HG03432 (cell line): Measurements from ENCODE around the gene TMTC1.

Experiments used
- ATAC-seq: cut with Tn5 transposase; IDR thresholded peaks from one replicate; pipeline ENCODE4 v1.9.1; 2021; ENCODE audit warnings: mild to moderate bottlenecking, moderate library complexity; ENCODE audit not compliant: unreplicated experiment

The TMTC1 gene

GRCh38 chr12:29781188-29781587, 2.6 kb downstream of the TMTC1 start:
- ATAC-seq = no peak

- ATAC-seq = no peak
Measured at GRCh38 chr12:29780084-29780483, 3.7 kb downstream of the TMTC1 start.

DNA sequence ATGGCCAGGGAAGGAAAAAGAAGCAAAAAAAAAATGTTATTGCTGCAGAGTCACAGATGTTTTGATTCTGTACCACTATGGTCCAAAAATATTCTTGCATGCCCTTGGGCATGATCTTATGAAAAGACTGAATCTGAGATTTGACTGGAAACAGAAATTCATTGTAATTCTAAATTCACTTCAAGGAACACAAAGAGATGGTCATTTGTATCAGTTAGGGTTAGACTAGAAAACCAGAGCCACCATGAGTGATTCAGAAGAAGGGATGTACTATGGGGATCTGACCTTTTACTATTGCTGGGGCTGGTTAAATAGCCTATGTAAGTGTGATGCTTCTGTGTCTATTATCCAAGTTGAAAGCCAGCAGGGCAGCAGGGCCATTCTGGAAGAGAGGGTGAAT, 5.2 kb downstream of the TMTC1 start:
- no peak for ATAC-seq

- no peak for ATAC-seq
Measured at GRCh38 chr12:29773076-29773475, 10.7 kb downstream of the TMTC1 start.

DNA sequence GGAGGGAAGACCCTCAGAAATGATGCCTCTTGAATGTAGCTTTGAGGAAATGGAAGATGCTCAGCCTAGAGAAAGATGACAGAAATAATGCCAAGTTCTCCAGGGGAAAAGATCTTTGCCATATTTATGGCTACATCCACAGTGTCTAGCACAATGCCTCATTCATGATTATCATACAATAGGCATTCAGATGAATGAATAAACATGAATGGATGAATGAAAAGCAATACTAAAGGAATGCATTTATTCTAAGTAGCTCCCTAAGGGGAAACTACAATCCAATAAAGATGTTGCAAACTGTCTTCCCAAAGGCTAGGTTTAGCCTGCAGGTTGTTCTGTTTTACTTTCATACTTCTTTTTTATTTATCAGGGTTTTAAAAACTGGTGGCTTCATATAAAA, 12.0 kb downstream of the TMTC1 start:
- no peak for ATAC-seq

GRCh38 chr12:29771165-29771564, 12.6 kb downstream of the TMTC1 start:
- no peak for ATAC-seq

GRCh38 chr12:29769162-29769858, 14.4 kb downstream of the TMTC1 start:
- ATAC-seq = no peak

- ATAC-seq = peak; percentile 62
Measured at GRCh38 chr12:29768372-29768771, 15.4 kb downstream of the TMTC1 start.

GRCh38 chr12:29763301-29763683, 20.4 kb downstream of the TMTC1 start:
- no peak for ATAC-seq

GRCh38 chr12:29762637-29763300, 21.0 kb downstream of the TMTC1 start:
- ATAC-seq = no peak

GRCh38 chr12:29759950-29760349, 23.8 kb downstream of the TMTC1 start:
- ATAC-seq = no peak

DNA sequence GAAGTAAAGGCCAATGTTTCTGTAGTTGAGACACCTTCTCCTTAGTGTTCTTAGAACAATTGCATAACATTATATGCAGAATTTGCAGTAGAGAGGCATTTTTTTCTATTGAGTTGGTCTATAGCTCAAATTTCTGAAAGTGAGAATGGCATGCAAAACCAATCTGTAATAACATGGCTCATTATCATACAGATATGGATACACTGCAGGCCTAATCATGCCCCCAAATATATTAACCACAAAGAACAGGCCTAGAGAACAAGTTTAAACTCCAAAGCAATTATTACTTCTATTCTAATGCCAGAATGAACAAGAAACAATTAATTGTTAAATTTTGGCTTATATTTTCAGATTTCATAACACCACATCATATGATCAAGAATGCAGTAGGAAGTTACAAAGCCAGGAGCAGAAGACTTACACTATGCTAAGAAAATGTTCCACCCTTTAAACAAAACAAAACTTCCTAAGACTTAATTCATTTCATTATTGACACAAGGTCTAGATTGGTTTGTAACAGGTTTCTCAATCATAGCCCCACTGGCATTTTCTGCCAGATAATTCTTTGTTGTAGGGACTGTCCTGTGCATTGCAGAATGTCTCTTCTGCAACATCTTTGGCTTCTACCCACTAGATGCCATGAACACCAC, 26.9 kb downstream of the TMTC1 start:
- ATAC-seq = no peak

DNA sequence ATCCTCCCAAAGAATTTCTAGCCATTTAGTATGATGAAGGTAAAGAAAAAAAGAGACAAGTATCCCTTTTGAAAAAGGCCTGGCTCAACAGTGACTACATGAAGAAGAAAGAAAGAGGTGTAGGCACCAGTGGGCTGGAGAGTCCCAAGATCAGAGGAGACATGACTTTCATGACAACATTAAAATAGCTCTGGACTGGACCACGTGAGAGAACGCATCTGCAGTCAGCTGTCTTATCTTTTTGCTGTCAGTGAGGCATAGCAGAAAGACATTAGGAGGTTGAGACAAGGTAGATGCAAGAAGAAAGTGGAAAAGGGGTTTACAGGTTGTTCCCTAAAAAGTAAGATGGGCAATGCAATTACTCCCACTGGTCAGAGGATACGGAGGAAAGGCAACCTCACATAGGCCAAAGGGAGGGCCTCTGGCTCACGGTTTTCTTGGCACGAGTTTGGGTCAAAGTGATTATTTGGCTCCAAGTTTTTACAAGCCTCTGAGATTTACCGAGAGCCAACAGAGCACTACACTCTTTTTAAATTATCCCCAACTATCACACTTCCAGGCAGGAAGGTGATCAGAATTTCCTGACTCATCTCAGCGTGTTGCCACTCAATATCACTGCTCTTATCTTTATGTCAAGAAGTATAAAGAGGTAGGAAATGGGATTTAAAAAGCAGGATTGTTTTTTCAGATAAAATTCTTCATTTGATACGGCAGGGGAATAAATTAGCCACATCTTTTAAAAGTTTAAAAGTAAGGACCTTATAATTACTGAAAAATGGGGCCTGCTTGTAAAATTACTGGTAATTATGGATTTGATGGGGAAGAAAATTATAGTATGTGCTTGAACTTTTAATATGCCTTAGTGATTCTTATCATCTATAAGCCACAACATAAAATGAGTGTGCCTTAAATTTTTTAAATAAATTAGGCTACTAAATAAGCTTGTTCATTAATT, 29.2 kb downstream of the TMTC1 start:
- no peak for ATAC-seq

DNA sequence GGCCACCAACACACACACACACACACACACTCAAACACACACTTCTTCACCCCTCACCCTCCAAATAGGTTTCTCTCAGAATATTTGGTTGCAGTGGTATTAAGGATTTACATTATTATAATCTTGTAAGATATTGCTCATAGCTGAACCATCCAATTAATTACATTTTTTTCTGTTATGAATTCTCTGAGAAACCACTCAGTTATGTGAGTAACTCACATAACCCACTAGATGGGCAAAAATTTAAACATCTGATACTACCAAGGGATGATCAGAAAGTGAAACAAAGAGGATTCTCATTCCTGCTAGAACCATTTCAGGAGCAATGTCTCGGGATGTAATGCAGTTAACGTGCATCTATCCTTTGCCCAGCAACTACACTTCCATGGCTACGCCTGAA, 31.6 kb downstream of the TMTC1 start:
- ATAC-seq = no peak

DNA sequence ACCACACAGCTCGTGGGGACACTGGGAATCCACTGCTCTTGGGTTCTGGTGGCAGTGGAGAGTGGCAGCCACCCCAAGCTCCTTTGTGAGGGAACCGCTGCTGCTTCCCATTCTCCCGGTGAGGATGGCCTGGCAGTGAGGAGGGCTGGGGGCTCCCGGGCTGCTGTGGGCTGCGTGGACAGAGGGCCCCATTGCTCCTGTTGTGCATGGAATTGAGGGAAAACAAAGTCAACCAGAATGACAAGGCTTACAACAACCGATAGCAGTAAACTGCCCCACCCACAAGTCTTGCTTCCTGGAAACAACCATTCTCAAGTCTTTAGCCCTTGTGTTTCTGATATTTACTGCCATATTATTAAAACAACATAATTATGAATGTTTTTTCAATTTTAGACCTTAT, 32.1 kb downstream of the TMTC1 start:
- no peak for ATAC-seq

DNA sequence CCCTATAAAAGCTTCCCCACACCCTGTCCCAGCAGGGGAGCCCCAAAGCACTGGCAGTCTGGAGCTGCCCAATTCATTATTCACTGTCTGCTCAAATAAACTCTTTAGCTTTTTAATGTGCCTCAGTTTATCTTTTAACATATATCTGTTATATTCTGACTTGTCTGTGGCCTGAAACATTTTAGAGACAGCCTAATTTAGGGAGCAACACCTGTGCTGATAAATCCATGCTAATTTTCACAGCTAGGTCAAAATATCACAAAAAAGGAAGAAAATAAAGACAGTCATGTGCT, 32.9 kb downstream of the TMTC1 start:
- no peak for ATAC-seq

- peak; percentile 90 for ATAC-seq
Measured at GRCh38 chr12:29750131-29750927, 33.4 kb downstream of the TMTC1 start.

- no peak for ATAC-seq
Measured at GRCh38 chr12:29744365-29744764, 39.4 kb downstream of the TMTC1 start.

DNA sequence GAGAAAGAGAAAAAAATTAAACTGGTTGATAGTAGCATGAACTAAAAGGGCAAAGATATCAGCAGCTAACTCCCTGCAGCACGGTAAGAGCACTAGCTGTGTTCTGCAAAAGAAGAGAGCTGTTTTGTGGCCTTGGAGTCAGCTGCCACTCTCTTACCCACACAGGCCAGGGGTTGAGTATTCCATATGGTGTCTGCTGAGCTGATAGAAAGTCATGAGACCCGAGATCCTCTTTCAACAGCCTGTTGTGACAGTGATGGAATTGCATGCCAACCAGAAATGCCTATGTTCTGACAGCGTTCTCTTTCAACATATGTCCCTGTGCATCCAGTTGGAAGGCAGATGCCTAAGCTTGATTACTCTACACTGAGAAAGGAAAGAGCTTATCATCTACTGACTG, 39.9 kb downstream of the TMTC1 start:
- no peak for ATAC-seq

DNA sequence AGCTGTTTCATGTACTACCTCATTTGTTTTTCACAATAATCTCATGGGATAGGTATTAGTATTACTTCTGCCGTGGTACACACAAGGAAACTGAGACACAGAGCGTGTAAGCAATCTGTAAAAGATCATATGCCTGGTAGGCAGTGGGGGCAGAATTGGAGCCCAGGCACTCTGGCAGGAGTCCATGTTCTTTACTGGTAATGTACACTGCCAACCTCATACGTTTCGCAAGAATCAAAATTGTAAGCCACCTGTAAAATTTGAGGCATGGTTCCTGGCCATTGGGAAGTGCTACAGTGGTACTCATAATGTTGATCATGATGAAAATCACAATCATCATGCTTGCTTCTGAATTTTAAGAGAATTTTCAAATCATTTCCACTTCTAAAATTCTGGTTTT, 40.7 kb downstream of the TMTC1 start:
- no peak for ATAC-seq

DNA sequence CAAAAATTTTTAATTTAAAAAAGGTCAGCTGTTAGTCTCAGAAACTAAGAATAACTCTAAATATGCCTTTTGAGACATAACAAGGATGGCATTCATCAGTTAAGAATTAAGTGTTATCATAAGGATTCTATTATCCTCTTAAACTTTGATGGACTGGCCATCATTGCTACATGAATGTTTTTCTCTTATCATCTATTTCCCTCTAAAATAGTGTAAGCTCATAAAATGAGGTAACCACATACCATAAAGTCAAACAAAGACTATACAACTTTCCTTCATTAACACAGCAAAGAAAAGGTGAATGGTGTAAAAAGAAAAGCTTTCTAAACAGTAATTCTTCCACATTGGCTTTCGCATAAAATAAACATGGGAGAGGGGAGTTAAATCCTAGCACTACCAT, 41.1 kb downstream of the TMTC1 start:
- no peak for ATAC-seq
